ENCODE results near the gene CD164L2. TPM values are rescaled to one million over a fixed set of nuclear protein-coding genes. Genes with fewer than 3 reads are reported as not detected.
A peak's percentile ranks its signal among the peaks of the same experiment; 100 is the strongest.

CD164L2 gene
- polyA plus RNA-seq, 3 donors = not detected

DNA sequence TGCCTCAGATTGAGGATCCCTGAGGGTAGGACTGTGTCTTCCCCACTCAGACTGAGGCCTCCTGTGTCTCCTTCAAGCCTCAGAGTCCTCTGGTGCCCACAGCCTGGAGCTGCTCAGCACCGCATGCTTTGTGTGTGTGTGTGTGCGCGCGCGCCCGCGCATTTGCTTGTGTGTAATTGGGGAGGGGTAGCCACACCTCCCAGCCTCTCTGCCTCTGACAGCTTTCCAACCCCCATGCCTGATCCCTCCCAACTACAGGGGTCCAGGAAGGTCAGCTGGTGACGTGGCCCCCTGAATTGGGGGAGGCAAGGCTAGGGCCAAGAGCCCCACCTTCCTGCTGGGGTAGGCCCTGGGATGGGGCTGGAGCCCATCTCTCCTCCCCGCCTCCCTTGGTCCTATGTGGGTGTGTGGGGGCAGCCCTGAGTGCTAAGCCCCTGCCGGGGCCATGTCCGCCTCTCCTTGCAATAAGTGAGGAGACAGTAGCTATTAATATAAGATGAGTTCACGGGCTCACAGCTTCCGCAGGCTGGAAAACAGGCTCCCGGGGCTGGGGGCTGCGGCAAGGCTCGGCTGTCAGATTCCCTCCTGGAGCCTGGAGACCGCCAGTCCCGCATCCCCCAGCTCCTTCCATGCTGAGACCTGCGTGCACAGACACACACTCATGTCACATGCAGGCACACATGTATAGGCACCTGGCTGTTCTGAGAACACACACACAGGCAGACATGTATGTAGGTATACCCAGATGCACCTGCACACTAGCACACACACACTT, 16.3 kb upstream of the CD164L2 start:
- Mint-ChIP-seq H3K27ac (peak overlapping the region in 1 of 7 donors; percentile 31), H3K36me3 (peaks cover 4 to 6% of the 10 kb centered on the region in 2 donors), H3K4me3 (no peak overlapping the region), H3K27me3 (ENCODE audit: low read depth in 3 of 3) (peaks cover 2 to 5% (median 3%) of the 10 kb centered on the region in 3 donors), H3K9me3 (no peaks in the 10 kb centered on the region), H3K4me1 (peaks cover 25% of the 10 kb centered on the region)
- Histone ChIP-seq H3K9me3 (replicated peaks in 1 of 2; ENCODE audit: control insufficient read depth in 1 of 2, insufficient read depth in 1 of 2, low read length in 2 of 2) (no peaks in the 10 kb centered on the region), H3K4me3 (replicated peaks in 1 of 3; ENCODE audit: low read depth in 2 of 3, low read length in 3 of 3) (no peak overlapping the region), H3K4me2 (replicated peaks; ENCODE audit: extremely low read depth, low read length, poor library complexity, severe bottlenecking) (no peak overlapping the region), H3K27me3 (ENCODE audit: control insufficient read depth in 2 of 2, insufficient read depth in 2 of 2, low read length in 2 of 2) (no peaks in the 10 kb centered on the region), H3K9ac (ENCODE audit: insufficient read depth, low read length, poor library complexity, severe bottlenecking) (no peak overlapping the region), H3K27ac (ENCODE audit: low read depth in 1 of 2, low read length in 2 of 2) (no peak overlapping the region), H3K4me1 (ENCODE audit: control insufficient read depth in 1 of 2, insufficient read depth in 2 of 2, low read length in 2 of 2) (peaks cover 20 to 24% of the 10 kb centered on the region in 2 donors), H4K20me1 (ENCODE audit: insufficient read depth, low read length) (peaks cover 42% of the 10 kb centered on the region), H3K79me2 (ENCODE audit: insufficient read depth, low read length) (no peaks in the 10 kb centered on the region), H2AFZ (ENCODE audit: insufficient read depth, low read depth, low read length, poor library complexity, severe bottlenecking) (no peak overlapping the region), H3K36me3 (replicated peaks in 1 of 2; ENCODE audit: control insufficient read depth in 1 of 2, insufficient read depth in 2 of 2, low read length in 2 of 2) (no peaks in the 10 kb centered on the region)
- no peak for DNase-seq
- 98% methylated on average over 10 of the region's 19 CpGs for WGBS (ENCODE audit: insufficient coverage)
- TF ChIP-seq, protein P1, sequence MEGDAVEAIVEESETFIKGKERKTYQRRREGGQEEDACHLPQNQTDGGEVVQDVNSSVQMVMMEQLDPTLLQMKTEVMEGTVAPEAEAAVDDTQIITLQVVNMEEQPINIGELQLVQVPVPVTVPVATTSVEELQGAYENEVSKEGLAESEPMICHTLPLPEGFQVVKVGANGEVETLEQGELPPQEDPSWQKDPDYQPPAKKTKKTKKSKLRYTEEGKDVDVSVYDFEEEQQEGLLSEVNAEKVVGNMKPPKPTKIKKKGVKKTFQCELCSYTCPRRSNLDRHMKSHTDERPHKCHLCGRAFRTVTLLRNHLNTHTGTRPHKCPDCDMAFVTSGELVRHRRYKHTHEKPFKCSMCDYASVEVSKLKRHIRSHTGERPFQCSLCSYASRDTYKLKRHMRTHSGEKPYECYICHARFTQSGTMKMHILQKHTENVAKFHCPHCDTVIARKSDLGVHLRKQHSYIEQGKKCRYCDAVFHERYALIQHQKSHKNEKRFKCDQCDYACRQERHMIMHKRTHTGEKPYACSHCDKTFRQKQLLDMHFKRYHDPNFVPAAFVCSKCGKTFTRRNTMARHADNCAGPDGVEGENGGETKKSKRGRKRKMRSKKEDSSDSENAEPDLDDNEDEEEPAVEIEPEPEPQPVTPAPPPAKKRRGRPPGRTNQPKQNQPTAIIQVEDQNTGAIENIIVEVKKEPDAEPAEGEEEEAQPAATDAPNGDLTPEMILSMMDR (IDR thresholded peaks at IDR 0.05) = no peak
- intact Hi-C loops (cut with micrococcal nuclease) = loop anchor here (5.0 to 10.0 kb wide), 4 partner anchors 42 to 295 kb away; partner anchors contain the start of gene AHDC1 (in 1 of the 2)

DNA sequence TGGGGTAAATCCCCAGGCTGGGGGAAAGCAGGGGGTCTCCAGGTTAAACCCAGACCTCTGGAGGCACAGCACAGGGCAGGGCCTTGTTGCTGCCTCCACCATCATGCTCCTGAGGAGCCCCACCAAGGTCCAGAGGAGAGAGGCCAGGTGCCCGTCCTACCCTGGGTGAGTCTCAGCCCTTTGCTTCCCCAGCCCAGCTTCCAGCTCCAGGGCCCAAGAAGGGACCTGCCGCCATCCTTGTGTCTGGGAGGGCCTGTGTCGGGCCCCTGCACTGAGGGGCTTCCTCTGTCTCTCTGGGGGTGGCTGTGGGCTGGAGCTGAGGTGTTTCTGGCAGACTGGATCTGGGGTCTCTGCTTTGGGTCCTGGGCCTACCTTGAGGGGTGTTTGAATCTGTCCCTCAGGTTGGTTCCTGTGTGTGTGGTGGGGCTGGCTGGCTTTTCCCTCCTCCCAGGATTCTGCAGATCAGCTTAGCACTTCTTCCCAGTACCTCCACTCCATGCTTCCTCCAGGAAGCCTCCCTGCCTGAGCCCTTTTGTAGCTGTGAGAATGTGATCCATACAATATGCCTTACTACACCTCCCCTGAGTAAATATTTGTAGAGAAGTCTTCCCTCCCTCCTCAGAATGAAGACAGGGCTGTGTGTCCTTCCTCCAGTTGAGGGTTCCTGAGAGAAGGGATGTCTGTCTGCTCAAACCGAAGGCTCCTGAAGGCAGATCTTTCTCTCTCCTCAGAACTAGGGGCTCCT, 15.4 kb upstream of the CD164L2 start:
- Histone ChIP-seq H3K4me3 (replicated peaks in 1 of 3; ENCODE audit: low read depth in 2 of 3, low read length in 3 of 3) (no peak overlapping the region), H4K20me1 (ENCODE audit: insufficient read depth, low read length) (peaks cover 33% of the 10 kb centered on the region), H3K27me3 (ENCODE audit: control insufficient read depth in 2 of 2, insufficient read depth in 2 of 2, low read length in 2 of 2) (no peaks in the 10 kb centered on the region), H2AFZ (ENCODE audit: insufficient read depth, low read depth, low read length, poor library complexity, severe bottlenecking) (no peak overlapping the region), H3K36me3 (replicated peaks in 1 of 2; ENCODE audit: control insufficient read depth in 1 of 2, insufficient read depth in 2 of 2, low read length in 2 of 2) (no peaks in the 10 kb centered on the region), H3K9me3 (replicated peaks in 1 of 2; ENCODE audit: control insufficient read depth in 1 of 2, insufficient read depth in 1 of 2, low read length in 2 of 2) (no peaks in the 10 kb centered on the region), H3K4me2 (replicated peaks; ENCODE audit: extremely low read depth, low read length, poor library complexity, severe bottlenecking) (no peak overlapping the region), H3K79me2 (ENCODE audit: insufficient read depth, low read length) (no peaks in the 10 kb centered on the region), H3K27ac (ENCODE audit: low read depth in 1 of 2, low read length in 2 of 2) (no peak overlapping the region), H3K9ac (ENCODE audit: insufficient read depth, low read length, poor library complexity, severe bottlenecking) (no peak overlapping the region), H3K4me1 (ENCODE audit: control insufficient read depth in 1 of 2, insufficient read depth in 2 of 2, low read length in 2 of 2) (peaks cover 16% of the 10 kb centered on the region in 2 donors)
- Mint-ChIP-seq H3K4me3 (no peak overlapping the region), H3K4me1 (peaks cover 17% of the 10 kb centered on the region), H3K27ac (peak overlapping the region in 2 of 7 donors; percentile 8 to 31), H3K36me3 (no peaks in the 10 kb centered on the region), H3K27me3 (ENCODE audit: low read depth in 3 of 3) (peaks cover 2 to 5% (median 3%) of the 10 kb centered on the region in 3 donors), H3K9me3 (no peaks in the 10 kb centered on the region)
- no peak for DNase-seq
- intact Hi-C loops (cut with micrococcal nuclease) = loop anchor here in 1 of 2 donors (5.0 to 10.0 kb wide), 2 partner anchors 41 to 294 kb away; no protein-coding TSS in a partner anchor
- 86% methylated on average over 1 of the region's 4 CpGs for WGBS (ENCODE audit: insufficient coverage)
- TF ChIP-seq, protein P1 (IDR thresholded peaks at IDR 0.05) = no peak

All from CD14-positive monocyte (primary cell).